ENCODE results near the gene GRK5. TPM values are rescaled to one million over a fixed set of nuclear protein-coding genes. Genes with fewer than 3 reads are reported as not detected.

The GRK5 gene
- total and polyA plus RNA-seq, 9 of the 15 experiments (the other 6 are each of a cell fraction or from before 2014, with no cell fraction given) = 0.46 to 0.83 (median 0.67) TPM; not detected in 2

DNA sequence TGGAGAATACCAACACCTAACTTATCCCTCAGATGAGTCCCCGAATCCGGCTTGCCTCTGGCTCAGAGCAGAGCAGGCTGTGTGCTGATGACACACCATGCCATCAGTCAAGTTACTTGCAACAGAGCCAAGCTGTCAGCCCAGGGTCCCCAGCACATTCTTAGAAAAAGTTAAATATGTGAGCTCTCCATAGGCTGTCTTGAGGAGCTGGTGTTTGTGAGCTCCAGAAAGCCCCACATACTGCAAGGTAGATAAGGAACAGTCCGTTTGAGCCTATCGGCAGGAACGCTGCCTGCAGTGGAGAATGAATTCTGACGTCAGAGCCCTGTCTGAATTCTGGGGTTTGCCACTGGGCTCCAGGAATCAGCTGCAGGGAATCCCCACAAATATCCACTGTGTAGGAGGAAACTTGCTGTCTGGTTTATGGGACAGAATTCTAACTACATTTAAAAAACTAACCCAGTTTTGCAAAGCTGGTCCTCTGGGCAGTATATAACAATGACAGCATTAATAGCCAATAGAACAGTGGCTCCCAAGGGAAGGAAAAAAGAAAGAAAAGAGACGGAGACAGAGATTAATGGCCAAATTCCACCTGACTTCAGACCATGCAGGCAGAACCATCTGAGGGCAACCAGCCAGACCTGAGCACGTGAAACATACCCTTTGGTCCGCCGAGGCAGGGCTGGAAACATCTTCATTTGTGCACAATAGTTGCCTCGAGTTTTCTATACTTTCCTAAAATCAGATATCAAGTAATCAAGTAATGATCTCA lies 45.5 kb upstream of the GRK5 start (continued):
- TF ChIP-seq SIN3B (IDR thresholded peaks at IDR 0.05; ENCODE audit: low read depth) (no peak), NONO (IDR thresholded peaks at IDR 0.05; ENCODE audit: low read depth in 2 of 2, low read length in 1 of 2) (no peak), RUNX1 (IDR thresholded peaks at IDR 0.05; ENCODE audit: low read depth) (no peak), HMGXB4 (CRISPR knock-in tag; IDR thresholded peaks at IDR 0.05) (no peak), ARID3A (IDR thresholded peaks at IDR 0.05; ENCODE audit: borderline replicate concordance, low read depth, low read length) (no peak), TBP (optimal IDR thresholded peaks at IDR 0.05; ENCODE audit: low read depth, low read length) (peak; percentile 20), ZNF408 (CRISPR knock-in tag; IDR thresholded peaks at IDR 0.05; ENCODE audit: low read depth) (no peak), NR2C2 (CRISPR knock-in tag; IDR thresholded peaks at IDR 0.05) (no peak), NR2C2 (tag; IDR thresholded peaks at IDR 0.05) (no peak), MAFF (IDR thresholded peaks at IDR 0.05; ENCODE audit: low read length) (no peak), ELF1 (tag; IDR thresholded peaks at IDR 0.05) (0 out of 2 replicates have a peak, but pooled peaks have one; percentile 28), ZNF274 (IDR thresholded peaks at IDR 0.05; ENCODE audit: borderline replicate concordance, low read depth, low read length) (no peak), EP300 (IDR thresholded peaks at IDR 0.05; ENCODE audit: low read length) (peak; percentile 64; the same call in 1 of the 2 replicates), CREM (IDR thresholded peaks at IDR 0.05; ENCODE audit: low read depth) (peak; percentile 87), ZNF121 (CRISPR knock-in tag; conservative IDR thresholded peaks at IDR 0.05) (no peak), CC2D1A (IDR thresholded peaks at IDR 0.05) (no peak), FOXP1 (CRISPR knock-in tag; IDR thresholded peaks at IDR 0.05) (0 out of 2 replicates have a peak, but pooled peaks have one; percentile 40)
- TF ChIP-seq, protein P1, sequence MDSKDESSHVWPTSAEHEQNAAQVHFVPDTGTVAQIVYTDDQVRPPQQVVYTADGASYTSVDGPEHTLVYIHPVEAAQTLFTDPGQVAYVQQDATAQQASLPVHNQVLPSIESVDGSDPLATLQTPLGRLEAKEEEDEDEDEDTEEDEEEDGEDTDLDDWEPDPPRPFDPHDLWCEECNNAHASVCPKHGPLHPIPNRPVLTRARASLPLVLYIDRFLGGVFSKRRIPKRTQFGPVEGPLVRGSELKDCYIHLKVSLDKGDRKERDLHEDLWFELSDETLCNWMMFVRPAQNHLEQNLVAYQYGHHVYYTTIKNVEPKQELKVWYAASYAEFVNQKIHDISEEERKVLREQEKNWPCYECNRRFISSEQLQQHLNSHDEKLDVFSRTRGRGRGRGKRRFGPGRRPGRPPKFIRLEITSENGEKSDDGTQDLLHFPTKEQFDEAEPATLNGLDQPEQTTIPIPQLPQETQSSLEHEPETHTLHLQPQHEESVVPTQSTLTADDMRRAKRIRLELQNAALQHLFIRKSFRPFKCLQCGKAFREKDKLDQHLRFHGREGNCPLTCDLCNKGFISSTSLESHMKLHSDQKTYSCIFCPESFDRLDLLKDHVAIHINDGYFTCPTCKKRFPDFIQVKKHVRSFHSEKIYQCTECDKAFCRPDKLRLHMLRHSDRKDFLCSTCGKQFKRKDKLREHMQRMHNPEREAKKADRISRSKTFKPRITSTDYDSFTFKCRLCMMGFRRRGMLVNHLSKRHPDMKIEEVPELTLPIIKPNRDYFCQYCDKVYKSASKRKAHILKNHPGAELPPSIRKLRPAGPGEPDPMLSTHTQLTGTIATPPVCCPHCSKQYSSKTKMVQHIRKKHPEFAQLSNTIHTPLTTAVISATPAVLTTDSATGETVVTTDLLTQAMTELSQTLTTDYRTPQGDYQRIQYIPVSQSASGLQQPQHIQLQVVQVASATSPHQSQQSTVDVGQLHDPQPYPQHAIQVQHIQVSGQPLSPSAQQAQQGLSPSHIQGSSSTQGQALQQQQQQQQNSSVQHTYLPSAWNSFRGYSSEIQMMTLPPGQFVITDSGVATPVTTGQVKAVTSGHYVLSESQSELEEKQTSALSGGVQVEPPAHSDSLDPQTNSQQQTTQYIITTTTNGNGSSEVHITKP (IDR thresholded peaks at IDR 0.05; ENCODE audit: partially characterized antibody) = peak; percentile 15
- TF ChIP-seq, protein P2, sequence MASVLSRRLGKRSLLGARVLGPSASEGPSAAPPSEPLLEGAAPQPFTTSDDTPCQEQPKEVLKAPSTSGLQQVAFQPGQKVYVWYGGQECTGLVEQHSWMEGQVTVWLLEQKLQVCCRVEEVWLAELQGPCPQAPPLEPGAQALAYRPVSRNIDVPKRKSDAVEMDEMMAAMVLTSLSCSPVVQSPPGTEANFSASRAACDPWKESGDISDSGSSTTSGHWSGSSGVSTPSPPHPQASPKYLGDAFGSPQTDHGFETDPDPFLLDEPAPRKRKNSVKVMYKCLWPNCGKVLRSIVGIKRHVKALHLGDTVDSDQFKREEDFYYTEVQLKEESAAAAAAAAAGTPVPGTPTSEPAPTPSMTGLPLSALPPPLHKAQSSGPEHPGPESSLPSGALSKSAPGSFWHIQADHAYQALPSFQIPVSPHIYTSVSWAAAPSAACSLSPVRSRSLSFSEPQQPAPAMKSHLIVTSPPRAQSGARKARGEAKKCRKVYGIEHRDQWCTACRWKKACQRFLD (CRISPR knock-in tag; IDR thresholded peaks at IDR 0.05) = no peak

Data from K562 (cell line).